HG03342 (cell line): ENCODE results near the gene EYS.
"Not testable (repeated sequence)": the region's sequence is repeated elsewhere in the genome, so short reads cannot be mapped to it uniquely, and the experiment has no call there.

Experiments used
- ATAC-seq: cut with Tn5 transposase; IDR thresholded peaks from one replicate; pipeline ENCODE4 v1.9.1; 2021; ENCODE audit warnings: mild to moderate bottlenecking, moderate library complexity; ENCODE audit not compliant: unreplicated experiment

Gene EYS

DNA sequence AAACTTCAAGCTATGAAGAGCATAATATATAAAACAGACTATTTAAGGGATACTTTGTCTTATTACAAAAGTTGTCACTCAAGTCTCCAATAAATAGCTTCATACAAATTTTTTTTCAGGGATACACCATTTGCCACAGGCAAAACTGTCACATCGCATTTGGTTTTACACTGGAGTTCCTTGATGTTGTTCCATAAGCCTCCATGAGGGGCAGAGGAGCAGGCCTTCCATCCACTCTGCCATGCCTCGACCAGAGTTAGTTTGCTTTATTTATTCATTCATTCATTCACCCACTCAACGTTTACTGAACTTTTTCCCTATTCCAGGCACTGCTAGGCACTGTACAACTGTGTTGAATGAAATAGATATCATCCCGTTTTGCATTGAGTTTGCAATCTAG is 1824.8 kb downstream of the EYS start:
- no peak for ATAC-seq

DNA sequence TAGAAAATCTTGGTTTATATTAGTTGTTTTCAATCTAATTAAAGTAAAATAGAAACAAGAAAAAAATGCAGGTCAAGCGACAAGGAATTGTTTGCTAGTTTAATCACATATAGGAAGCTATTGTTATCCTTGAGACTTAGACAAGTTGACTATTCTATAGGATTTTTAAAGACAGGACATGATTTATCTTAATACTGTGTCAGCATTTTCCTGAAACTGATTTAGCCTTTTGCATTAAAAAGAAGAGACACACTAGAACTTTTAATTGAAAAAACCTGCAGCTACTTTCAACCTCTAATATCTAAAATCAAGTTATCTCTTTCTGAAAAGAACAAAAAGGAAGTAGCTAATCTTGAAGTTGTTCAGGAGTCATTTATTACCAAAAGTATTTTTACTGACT is 1825.2 kb downstream of the EYS start:
- ATAC-seq, result no peak

DNA sequence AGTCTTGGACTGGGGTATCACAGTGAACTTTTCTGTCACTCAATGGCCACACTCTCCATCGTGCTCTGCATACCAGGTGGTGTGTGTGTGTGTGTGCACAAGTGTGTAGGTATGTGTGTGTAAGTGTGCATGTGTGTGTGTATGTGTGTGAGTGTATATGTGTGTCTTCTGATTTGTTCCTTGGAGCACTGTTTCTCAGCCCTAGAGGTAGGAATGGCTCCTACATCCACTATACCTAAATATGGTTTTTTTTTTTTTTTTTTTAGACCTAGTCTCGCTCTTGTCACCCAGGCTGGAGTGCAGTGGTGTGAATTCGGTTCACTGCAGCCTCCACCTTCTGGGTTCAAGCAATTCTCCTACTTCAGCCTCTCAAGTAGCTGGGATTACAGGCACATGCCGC is 1834.8 kb downstream of the EYS start:
- ATAC-seq, result no peak

DNA sequence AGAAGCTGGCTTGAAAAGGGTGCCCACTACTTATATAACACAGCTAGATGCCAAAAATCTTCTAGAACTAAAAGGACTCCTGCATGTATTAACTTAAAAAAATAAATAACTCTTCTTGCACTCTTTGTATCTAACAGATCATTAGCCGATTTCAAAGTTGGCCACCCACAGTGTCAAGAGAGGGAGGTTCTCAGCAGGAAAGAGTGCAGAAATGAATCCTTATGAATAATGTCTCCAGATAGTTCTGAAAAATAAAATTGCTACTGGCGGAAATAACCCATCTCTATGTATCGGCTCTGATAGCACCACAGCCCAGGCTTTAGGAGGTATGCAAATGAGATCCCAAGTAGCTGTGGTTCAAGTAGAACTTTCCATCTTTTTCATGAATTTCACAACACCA is 1838.7 kb downstream of the EYS start:
- ATAC-seq, result no peak

DNA sequence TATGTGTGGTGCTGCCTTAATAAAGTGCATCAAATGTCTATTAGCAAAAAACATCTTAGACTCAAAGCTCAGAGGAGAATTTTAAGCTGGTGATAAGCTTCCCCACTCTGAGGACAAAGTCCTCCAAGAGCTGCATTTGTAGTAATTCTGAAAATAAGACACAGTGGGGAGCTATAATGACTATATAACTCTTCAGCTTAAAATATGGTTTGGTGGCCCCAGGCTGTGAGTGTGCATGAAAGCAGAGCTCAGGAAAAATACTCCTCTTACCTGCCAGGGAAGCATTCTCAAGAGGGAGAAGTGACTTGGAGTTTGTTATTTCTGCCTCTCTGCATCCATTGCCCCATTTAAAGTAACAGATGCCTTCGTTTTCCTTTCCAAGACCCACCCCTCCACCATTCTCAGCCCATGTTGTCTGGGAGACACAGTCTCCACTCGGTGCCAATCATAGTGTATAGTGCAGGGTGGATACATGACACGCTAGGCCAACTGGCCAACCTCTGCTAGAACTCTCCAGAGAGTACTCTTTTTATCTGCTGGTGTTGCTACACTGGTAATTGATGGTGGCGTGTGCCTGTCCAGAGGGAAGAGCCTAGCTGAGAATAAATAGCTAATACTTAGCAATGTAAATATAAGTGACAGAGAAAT is 1842.2 kb downstream of the EYS start:
- ATAC-seq, result no peak

DNA sequence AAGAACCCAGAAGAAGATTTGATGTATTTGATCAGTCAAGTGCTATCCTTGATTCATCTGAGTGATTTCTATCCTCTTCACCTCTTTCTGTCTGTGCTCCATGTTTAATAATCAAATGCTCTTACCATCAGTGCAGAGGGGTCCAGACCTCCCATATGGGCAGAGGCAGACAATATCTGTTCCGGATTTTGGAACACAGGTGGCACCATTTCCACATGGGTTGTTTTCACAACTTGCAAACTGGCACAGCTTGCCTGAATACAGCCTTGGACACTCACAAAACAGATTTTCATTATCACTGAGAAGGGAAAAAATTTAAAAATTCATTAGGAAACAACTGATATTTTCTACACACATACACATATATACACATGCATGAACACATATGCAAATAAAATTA is 1843.0 kb downstream of the EYS start:
- no peak for ATAC-seq

DNA sequence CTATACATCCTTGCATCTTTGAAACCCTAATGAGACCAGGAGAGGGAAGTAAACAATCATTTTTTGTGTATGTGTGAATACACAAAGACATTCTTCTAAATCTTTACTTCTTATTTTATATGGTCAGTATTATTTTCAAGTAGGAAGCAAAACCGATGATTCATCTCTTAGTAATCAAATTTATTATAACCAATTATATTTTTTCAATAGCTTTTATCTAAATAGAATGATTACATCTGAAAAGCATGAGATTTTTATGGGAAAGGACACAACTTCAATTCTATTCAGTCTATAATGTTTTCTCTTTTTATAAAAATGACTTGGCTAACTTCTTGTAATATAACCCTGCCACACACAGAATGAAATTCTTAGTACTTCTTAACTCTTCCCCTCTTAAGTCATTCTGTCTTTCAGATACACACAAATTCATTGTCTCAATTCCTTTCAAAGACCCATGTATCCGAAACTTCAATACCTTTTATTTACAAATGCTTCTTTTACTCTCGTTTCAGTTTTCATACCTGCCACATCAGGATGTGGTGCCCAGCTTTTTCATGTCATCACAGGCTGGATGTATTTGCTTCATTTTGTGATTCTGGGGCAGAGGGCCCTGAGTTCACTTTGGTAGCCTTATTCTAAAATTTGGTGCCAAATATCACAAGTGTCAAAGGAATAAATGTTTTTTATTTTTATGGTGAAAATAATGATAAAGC is 1844.4 kb downstream of the EYS start:
- ATAC-seq, result no peak

DNA sequence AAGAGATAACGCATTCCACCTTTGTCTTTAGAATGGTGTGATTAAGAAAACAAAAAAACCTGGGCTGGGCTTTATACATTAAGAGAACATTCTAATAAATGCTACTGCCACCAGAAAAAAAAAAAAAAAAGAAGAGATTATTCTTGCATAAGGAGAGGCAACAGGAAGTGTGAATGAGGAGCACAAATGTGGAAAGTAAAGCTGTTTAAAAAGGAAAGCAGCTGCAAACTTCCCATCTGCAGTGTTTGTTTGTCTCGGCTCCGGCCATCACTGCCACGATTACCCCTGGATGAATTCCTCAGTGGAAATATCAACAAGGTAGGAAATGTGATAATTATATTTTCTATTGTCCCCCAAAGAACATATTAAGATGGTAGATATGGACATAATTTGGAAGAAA is 1847.5 kb downstream of the EYS start:
- no peak for ATAC-seq

DNA sequence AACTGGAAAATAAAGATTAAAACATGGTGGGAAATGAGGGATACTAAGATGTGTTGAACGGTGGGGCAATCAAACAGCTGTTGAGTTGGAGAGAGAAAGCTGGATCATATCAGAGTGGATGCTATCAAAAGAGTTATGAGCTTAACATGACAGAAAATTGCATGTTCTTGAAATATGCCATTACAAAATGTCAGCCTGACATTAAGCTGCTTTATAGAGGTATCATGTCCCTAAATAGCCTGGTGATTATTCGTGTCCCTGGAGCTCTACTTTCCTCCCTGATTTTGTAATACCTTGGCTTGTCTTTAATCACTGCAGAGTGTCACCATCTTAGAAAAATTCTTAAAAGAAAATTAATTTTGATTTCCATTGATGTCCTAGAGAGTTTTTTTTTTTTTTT is 1848.3 kb downstream of the EYS start:
- ATAC-seq, result no peak

DNA sequence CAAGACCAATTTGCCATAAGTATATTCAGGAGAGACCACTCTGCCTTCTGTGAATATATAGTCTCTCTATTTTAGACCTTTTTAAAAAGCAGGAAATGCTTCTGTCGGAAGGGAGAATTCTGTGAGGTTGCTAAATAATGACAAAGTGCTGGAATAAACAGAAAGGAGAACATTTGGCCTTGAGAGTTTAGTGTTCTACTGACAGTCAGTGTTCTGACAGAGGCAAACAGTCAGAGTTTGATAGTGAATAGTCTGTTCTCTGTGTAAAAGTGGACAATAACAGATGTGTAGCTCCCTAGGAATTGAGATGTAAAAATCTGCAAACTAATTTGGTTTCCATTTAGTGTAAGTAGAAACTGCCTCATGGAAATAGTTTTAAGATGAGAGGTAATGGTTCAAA is 1850.8 kb downstream of the EYS start:
- ATAC-seq, result no peak

DNA sequence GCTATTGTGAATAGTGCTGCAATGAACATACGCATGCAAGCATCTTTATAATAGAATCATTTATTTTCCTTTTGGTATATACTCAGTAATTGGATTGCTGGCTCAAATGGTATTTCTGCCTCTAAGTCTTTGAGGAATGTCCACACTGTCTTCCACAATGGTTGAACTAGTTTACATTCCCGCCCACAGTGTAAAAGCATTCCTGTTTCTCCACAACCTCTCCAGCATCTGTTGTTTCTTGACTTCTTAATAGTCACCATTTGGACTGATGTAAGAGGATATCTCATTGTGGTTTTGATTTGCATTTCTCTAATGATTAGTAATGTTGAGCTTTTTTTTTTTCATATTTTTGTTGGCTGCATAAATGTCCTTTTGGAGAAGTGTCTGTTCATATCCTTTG is 1862.7 kb downstream of the EYS start:
- ATAC-seq, result no peak

DNA sequence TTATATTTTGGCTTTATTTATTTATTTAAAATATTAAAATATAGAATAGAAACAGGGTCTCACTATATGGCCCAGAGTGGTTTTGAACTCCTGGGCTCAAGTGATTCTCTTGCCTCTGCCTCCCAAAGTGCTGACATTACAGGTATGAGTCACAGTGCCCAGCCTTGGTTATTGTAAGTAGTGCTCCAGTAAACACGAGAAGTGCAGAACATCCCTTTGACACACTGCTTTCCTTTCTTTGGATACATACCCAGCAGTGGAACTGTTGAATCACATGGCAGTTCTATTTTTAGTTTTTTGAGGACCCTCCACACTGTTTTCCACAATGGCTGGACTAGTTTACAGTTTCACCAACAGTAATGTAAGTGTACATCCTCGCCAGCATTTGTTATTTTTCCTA is 1867.5 kb downstream of the EYS start:
- no peak for ATAC-seq

DNA sequence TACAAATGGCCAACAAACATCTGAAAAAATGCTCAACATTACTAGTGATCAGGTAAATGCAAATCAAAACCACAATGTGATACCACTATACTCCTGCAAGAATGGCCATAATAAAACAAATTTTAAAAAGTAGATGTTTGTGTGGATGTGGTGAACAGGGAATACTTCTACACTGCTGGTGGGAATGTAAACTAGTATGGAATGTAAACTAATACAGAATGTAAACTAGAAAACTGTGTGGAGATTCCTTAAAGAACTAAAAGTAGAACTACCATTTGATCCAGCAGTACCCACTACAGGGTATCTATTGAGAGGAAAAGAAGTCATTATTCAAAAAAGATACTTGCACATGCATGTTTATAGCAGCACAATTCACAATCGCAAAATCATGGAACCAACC is 1878.3 kb downstream of the EYS start:
- ATAC-seq, result not testable (repeated sequence)

DNA sequence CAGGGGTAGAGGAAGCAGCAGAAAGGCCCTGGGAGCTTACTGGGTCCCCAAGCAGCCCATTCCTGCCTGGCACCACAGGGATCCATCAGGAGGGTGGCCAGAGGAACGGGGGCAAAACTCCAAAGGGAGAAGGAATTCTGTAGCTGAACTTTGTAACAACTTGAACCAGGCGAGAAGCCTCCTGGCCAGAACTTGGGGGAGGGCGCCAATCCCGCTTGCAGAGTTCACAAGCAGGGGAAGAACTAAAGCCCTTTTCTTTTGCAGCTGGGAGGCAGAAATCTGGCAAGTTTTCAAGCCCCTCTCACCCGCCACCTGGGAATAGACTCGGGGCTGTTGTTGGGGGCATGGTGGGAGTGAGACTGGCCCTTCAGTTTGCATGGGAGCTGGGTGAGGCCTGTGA is 1882.3 kb downstream of the EYS start:
- ATAC-seq, result no peak

DNA sequence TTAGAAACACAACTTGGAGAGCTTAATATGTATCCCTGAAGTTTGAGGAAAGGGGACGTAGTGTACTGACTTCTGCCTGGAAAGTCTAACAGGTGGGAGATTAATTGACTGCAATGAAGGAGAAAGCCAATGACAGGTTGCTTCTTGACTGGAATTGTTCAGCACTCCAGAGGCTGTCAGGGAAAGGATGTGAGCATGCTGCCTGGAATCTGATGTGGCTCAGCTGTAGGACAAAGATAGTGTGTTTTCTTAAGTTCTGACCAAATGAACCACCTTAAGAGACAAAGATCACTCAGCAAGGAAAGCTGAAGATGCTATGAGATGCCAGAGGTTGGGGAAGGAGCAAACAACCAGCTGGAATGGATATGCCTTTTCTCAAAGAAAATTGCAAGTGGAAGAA is 1885.6 kb downstream of the EYS start:
- no peak for ATAC-seq

DNA sequence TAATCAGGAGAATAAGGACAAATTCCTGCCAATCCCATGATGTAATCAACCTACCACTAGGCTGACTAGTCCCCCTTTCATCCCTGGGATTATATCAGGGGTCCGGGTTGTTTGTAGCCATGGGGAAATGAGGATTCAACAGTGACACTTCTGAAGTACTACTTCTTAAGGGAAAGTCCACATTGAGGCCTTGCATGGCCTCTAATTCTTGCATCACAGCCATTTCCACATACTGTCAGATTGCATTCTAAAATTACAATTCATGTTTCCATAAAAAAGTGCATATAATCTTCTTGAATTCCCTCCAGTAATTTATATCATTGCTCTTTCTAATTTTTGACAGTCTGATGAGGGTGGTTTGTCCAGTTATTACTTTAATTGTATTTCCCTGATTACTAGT is 1887.2 kb downstream of the EYS start:
- no peak for ATAC-seq

DNA sequence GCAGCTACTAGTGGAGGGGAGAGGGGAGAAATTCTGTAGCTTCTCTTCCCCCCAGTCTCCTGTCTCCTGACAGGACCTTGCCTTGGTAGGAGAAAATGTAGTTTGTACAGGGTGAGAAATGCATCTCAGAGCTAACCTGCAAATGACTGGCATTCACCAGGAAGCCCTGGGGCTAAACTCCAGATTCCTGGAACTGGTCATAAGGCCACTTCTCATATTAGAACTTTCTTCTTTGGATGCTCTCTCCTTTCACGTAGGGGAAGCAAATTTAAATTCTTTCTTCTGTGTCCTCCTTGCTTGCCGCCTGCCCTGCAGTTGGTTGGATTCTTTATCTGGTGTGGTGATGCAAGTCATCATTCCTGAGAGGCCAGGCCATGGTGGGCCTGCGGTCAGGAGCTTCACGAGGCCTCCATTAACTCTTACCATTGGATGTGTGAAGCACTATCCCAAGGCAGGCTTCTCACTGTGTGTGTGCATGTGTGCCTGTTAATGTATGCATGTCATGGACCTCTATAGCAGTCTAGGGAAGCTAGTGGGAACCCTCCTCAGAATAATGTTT is 1889.5 kb downstream of the EYS start:
- ATAC-seq, result no peak

DNA sequence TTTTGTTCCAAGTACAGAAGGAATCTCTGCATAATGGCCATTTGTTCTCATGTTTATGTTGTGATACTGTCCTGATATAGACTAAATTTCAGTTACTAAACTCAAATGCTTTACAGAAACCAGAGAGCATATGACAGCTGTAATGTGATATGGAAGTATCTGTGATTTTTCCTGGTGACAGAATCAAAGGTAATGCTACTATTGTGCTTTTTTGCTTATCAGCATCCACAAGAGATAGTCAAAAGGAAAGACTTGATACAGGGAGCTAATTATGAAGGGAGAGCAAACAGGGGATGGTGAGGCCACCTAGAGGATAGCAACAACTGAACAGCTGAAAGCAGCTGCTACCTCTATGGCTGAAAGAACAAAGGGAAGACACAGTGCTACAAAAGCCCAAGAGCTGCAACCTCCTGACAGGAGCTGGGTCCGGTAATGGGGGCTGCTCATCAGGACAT is 1890.0 kb downstream of the EYS start:
- ATAC-seq, result no peak

DNA sequence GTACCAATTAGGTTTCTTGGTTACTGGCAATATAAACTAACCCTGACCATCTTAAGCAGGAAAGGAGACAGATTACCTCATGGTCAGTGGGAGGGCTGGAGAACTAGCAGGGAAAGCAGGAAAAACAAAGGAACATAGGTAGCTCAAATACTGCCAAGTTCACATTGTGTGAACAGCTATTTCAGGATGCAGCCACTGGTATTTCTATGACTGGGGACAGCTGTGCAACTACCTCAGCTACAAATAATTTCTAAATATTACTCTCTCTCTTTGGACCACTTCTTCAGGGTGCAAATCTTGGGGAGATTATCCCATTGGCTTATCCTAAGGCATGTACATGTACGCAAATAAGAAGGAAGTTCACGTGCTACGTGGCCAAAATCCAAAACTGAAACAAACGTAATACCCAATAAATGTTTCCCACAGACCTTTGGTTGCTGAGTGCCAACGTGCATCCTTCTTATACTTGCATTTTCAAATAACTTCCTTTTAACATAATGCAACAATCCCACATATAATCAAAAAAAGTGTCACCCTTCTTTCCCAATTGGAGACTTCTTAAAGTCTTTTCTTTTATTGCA is 1890.5 kb downstream of the EYS start:
- ATAC-seq, result no peak

DNA sequence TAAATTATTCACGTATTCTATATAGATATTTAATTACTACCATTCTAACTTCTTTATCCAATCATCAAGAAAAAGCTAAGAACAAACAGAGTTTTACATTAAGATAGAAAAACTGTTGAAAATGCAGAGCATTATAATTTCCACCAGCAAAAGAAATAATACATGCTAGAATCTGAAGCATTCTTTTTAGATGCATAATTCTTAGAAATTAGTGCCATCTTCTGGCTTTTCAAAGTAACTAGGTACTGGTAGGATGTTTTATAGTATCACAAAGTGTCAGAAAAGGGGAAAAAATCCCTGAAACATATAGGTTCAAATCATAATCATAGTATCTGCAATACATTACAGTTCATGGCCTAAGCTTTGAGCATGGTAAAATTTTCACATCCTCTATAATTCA is 1892.6 kb downstream of the EYS start:
- ATAC-seq, result no peak

DNA sequence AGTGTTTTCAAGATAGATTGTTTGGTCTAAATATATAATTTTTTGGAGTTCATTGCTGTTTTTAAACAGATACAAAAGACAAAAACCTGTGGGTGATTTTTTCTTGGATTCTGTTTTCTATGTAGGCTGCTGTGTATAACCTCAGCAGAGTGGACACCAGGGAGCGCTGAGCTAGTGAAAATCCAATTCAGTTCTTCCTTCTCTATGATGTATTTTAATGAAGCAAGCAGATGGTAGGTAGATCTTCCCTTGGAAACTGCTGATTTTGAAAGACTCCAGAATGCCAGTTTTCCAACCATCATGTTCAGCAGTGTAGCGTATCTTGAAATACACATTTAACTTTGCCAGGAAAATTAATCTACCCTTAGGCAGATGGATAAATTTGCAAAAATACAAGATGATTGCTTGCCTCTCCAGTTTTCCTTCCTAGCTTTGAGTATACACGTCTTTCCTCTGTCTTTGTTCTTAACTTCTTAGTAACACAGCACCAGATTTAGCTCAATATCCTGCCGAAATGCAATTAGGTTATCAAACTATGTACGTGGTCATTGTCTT is 1893.4 kb downstream of the EYS start:
- no peak for ATAC-seq

DNA sequence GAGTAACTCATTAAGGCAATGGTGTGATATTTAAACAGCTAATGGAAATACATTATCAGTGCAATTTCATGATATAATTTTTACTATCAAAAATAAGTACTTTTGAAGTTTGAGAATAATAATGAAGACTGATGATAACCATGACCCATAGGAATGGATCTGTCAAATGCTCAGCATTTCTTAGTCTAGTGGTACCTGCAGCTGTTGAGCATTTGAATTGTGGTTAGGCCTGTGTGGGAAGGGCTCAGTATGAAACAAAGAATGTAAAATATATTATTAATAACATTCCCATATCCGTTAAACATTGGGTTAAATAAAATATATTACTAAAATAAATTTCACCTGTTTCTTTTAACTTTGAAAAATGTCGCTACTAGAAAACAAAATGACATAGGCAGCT is 1898.5 kb downstream of the EYS start:
- no peak for ATAC-seq
